ENCODE data around the gene ACTG1.
"Not testable (repeated sequence)": the region's sequence is repeated elsewhere in the genome, so short reads cannot be mapped to it uniquely, and the experiment has no call there.

ACTG1 gene

GRCh38 chr17:81531998-81532404 lies 19.4 kb upstream of the ACTG1 start:
- not testable (repeated sequence) for DNase-seq

GRCh38 chr17:81531013-81531412 lies 18.4 kb upstream of the ACTG1 start:
- not testable (repeated sequence) for DNase-seq

- no peak for DNase-seq
Measured at GRCh38 chr17:81529437-81529803, 16.8 kb upstream of the ACTG1 start.

- no peak for DNase-seq
Measured at GRCh38 chr17:81528651-81529436, 16.2 kb upstream of the ACTG1 start.

- DNase-seq, result no peak
Measured at GRCh38 chr17:81528384-81528650, 15.7 kb upstream of the ACTG1 start.

- no peak for DNase-seq
Measured at GRCh38 chr17:81527591-81528383, 15.2 kb upstream of the ACTG1 start, which contains the start of gene FSCN2. FSCN2 (plus strand) TSS chr17:81528377; CDS start chr17:81528532, 155 bp downstream.

- no peak for DNase-seq
Measured at GRCh38 chr17:81526662-81527571, 14.3 kb upstream of the ACTG1 start.

GRCh38 chr17:81524865-81525159 lies 12.2 kb upstream of the ACTG1 start:
- DNase-seq, result no peak

GRCh38 chr17:81524039-81524864 lies 11.7 kb upstream of the ACTG1 start:
- no peak for DNase-seq

- DNase-seq, result no peak
Measured at GRCh38 chr17:81523402-81524038, 10.9 kb upstream of the ACTG1 start.

- DNase-seq, result no peak
Measured at GRCh38 chr17:81522491-81523401, 10.1 kb upstream of the ACTG1 start.

GRCh38 chr17:81520021-81520901 lies 7.7 kb upstream of the ACTG1 start:
- DNase-seq, result no peak

GRCh38 chr17:81519284-81520020 lies 6.9 kb upstream of the ACTG1 start:
- DNase-seq, result peak; percentile 66

GRCh38 chr17:81518785-81519283 lies 6.2 kb upstream of the ACTG1 start:
- no peak for DNase-seq

GRCh38 chr17:81518113-81518784 lies 5.7 kb upstream of the ACTG1 start:
- DNase-seq, result no peak

- no peak for DNase-seq
Measured at GRCh38 chr17:81517339-81518112, 4.9 kb upstream of the ACTG1 start.

GRCh38 chr17:81517009-81517338 lies 4.4 kb upstream of the ACTG1 start:
- DNase-seq, result no peak

- no peak for DNase-seq
Measured at GRCh38 chr17:81516439-81516838, 3.8 kb upstream of the ACTG1 start.
